Hindlimb muscle (tissue), 1 donor: ENCODE results near the gene ULK2. TPM values are rescaled to one million over a fixed set of nuclear protein-coding genes. Genes with fewer than 3 reads are reported as not detected.

Experiments
- DNase-seq: peaks from one replicate; pipeline ENCODE4 v3.0.0-alpha.2; 2013
- polyA plus RNA-seq: library from polyadenylated mRNA; unstranded; fragments of 120-200 nt; gene quantifications from one replicate; pipeline ENCODE4 v1.2.1, GENCODE V29; 2013; ENCODE audit not compliant: insufficient read length

Gene ULK2
- polyA plus RNA-seq, 1 donor = 28.2 TPM

DNA sequence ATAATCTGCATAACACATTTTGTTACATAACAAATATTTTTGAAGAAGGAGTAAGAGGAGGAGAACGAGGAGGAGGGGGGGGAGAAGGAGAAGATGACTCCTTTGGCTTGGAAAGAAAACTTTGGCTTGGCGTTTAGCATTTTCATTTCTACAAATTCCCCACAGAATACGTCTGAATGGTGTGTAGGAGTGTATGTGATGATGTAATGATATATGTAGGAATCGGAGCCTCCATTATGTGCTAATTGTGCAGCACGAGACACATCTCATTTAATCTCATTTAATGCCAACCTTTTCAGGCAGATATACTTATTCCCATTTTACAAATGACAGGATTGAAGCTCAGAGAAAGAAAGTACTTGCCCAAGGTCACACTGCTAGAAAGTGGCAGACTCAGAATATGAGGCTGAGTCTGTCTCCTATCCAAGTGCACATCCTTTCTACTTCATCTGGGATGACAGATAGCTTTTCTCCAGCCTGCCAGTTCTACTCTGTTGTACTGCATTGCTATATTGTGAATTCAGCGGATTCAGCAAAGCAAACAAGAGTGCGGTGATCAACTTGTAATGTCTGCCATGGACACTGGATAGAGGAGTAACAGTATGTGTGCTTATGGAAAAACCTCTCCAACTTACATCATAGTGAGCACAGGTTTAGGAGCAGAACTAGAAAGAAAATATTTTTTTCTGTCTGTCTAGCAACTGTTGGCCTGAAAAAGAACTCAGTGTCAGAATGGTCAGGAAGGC is 140.9 kb downstream of the ULK2 start:
- no peak for DNase-seq

DNA sequence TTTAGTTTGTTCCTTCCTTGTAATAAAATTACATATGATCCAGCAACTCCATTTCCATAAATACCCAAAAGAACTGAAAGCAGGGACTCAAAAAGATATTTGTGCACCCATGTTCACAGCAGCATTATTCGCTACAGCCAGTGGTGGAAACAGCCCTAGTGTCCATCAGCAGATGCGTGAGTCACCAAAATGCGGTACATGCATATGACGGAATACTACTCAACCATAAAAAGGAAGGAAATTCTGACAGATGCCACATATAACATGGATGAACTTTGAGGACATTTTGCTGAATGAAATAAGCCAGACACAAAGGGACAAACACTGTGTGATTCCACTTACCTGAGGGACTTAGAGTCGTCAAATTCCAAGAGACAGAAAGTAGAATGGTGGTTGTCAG is 142.2 kb downstream of the ULK2 start:
- no peak for DNase-seq

DNA sequence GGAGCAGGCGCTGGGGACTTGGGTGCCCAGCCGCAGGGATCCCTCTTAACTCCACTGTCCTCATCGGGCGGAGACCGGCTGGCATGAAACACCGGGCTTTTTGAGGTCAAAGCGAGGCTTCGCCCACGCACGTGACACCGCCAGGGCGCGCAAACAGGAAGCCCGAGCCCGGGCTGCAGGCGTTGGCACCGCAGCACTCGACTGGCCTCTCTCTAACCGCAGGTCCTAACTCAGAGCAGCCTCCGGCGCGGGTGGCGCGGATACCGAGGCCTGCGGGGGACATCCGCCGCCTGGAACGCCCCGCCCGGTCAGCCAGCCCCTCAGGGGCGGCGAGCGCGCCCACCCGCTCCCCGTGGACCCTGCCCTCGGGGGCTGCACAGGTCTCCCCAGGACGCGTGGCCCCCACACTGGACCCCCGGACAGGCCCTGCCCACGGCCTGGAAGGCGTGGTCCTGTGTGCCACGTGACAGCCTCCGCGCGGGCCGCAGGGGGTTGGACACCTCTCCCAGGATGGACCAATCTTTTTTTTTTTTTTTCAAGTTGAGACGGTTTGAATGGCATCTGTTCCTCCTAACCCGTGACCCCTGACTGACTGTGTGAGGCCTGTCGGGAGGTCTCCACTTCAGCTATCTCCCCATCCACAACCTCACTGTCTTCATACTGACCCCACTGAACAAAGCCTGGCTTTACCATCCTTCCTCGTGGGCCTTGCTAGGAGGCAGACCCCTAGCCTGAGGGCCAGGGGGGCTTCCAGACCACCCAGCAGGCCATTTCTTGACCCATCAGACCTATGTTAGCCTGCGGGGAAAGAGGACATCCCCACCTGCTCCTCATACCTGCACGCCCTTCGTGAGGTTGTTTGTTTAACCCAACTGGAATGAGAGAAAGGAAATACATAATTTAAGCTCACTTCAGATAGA is 143.0 kb downstream of the ULK2 start:
- no peak for DNase-seq

DNA sequence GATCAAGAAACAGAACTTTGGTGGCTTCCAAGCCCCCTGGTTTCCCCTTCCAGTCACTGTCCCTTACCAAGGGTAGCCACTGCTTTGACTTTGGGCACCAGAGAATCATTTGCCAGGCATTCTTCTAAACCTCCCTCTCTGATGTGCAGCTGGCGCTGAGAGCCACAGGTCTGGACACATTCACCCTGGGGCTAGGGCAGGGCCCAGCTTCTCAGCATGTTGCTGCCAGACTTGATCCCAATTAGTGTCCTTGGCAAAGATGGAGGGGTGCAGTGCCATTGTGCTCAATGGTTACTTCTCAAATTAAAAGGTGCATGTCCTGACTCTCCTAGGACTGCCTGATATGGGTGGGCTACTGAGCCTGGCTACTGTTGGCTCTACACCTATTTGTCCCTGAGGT is 143.8 kb downstream of the ULK2 start:
- no peak for DNase-seq

Other genes with a start within 250 kb of the ULK2 start
- 37.3 TPM for gene ALDH3A2, start 219.2 kb downstream of the ULK2 start, polyA plus RNA-seq
- gene SLC47A2, start 151.4 kb downstream of the ULK2 start, polyA plus RNA-seq = 0.27 TPM
- gene ALDH3A1, start 119.6 kb downstream of the ULK2 start, polyA plus RNA-seq = 0.18 TPM
- 16.5 TPM for gene AKAP10, start 109.9 kb upstream of the ULK2 start, polyA plus RNA-seq
- 6.9 TPM for gene SPECC1, start 141.4 kb upstream of the ULK2 start, polyA plus RNA-seq